ENCODE data around the gene FLVCR1.
"Not testable (repeated sequence)": the region's sequence is repeated elsewhere in the genome, so short reads cannot be mapped to it uniquely, and the experiment has no call there.

FLVCR1 gene

DNA sequence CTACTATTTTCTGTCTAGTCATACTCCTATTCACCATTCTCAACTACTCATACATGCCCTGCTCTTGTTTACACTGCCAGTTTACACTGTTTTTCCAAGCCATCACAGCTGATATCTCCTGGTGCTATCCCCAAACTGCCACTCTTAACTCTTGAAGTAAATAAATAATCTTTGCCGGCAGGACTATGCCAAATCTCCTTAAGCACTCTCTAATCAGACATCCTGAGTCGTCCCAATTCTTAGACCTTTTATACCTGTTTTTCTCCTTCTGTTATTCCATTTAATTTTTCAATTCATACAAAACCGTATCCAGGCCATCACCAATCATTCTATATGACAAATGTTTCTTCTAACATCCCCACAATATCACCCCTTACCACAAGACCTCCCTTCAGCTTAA is 55.6 kb downstream of the FLVCR1 start:
- not testable (repeated sequence) for FAIRE-seq; DNase-seq (ENCODE audit: extremely low spot score, insufficient read length, low read depth)

GRCh38 chr1:212914110-212914509 is 56.0 kb downstream of the FLVCR1 start:
- DNase-seq (ENCODE audit: extremely low spot score, insufficient read length, low read depth); FAIRE-seq: not testable (repeated sequence)

DNA sequence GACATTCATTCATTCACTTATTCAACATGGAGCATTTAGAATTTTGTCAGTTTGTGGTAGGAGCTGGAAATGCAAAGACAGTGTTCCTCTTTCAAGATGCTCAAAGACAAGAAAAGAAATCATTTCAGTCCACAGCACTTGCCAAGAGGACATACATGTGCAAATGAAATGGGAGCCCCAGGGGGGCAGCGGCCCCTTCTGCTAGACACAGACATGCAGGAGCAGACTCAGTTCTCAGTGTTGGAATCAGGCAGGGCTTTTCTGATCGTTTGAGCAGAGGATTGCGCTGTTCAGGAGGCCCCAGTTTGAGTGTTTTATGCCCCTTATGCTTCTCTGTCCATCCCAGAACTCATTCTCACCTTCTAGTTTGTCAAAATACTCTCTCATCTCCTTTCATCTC is 56.7 kb downstream of the FLVCR1 start:
- FAIRE-seq (no peak), DNase-seq (ENCODE audit: extremely low spot score, insufficient read length, low read depth) (no peak)

GRCh38 chr1:212915245-212916091 is 57.4 kb downstream of the FLVCR1 start:
- DNase-seq (ENCODE audit: extremely low spot score, insufficient read length, low read depth) (no peak), FAIRE-seq (no peak)

GRCh38 chr1:212916481-212917133 is 58.5 kb downstream of the FLVCR1 start:
- FAIRE-seq: no peak
- DNase-seq (ENCODE audit: extremely low spot score, insufficient read length, low read depth): no peak

GRCh38 chr1:212917134-212917485 is 59.0 kb downstream of the FLVCR1 start:
- DNase-seq (ENCODE audit: extremely low spot score, insufficient read length, low read depth) (no peak), FAIRE-seq (no peak)

GRCh38 chr1:212917858-212918257 is 59.8 kb downstream of the FLVCR1 start:
- no peak for DNase-seq (ENCODE audit: extremely low spot score, insufficient read length, low read depth)
- FAIRE-seq: no peak

GRCh38 chr1:212918824-212919223 is 60.7 kb downstream of the FLVCR1 start:
- DNase-seq (ENCODE audit: extremely low spot score, insufficient read length, low read depth) (no peak), FAIRE-seq (no peak)

GRCh38 chr1:212920246-212920645 is 62.2 kb downstream of the FLVCR1 start:
- DNase-seq (ENCODE audit: extremely low spot score, insufficient read length, low read depth) (no peak), FAIRE-seq (no peak)

GRCh38 chr1:212920896-212921295 is 62.8 kb downstream of the FLVCR1 start:
- DNase-seq (ENCODE audit: extremely low spot score, insufficient read length, low read depth) (no peak), FAIRE-seq (no peak)

DNA sequence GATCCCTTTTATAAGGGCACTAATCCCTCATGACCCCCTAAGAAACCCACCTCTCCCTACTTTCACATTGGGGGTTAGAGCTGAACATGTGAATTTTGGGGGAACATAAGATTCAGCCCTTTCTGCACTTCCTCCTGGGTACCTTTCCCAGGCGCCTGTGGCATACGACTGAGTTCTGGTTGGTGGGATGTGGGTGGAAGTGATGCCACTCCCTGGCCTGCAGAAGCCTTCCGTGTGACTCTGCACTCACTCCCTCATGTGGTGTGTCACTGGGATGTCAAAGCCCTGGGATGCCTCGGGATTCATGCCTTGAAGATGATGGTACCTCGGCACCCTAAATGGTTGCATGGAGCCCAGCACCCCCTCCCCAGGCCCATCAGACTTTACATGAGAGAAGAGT is 63.9 kb downstream of the FLVCR1 start:
- FAIRE-seq (no peak), DNase-seq (ENCODE audit: extremely low spot score, insufficient read length, low read depth) (no peak)

- no peak for DNase-seq (ENCODE audit: extremely low spot score, insufficient read length, low read depth)
- no peak for FAIRE-seq
Observed at GRCh38 chr1:212926372-212926771, 68.3 kb downstream of the FLVCR1 start.

DNA sequence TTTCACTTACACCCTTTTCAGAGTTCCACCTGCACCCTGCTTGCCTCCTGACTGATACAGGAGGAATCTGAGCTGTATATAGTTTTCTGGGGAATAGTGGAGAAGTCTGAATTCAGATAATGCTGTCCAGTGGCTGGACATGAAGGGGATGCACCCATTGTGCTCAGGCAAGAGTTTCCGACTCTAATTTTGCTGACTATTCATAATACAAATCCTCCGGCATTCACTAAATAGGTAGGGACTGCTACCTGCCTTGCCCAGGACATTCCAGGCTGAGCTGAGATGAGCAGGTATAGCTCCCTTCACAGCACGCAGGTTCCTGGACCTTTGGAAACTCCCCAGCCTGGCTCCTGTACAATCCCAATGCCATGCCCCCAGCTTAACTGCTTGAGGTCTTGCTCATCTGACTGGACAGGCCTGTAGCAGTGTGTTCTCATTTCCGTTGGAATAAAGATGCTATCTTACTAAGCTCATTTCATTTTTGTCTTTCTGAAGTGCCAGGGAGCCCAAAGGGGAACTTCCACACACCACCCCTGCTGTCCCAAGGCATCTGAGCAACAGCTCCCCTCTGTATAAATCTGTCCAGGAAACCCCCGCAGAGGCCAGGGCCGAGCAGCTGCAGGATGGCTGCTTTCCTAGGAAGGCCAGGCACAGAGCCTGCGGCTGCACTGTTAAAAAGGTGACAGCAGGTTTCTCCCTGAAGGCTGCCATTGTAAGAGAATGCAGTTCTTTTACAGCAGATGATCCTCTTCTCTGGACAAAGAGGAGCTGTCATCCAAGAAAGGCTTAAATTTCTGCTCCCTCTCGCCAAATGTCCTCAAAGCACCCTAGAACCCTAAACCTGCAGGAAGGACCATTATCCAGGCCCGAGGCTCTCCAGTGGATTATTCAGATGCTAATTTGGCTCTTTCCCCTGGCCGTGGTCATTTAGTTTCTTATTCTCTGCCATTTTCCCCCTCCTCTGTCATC is 70.5 kb downstream of the FLVCR1 start:
- DNase-seq (ENCODE audit: extremely low spot score, insufficient read length, low read depth): no peak
- no peak for FAIRE-seq

GRCh38 chr1:212930986-212931678 is 73.1 kb downstream of the FLVCR1 start:
- DNase-seq (ENCODE audit: extremely low spot score, insufficient read length, low read depth) (no peak), FAIRE-seq (peak; percentile 81)

- FAIRE-seq: no peak
Observed at GRCh38 chr1:212933815-212934471, 75.9 kb downstream of the FLVCR1 start.

DNA sequence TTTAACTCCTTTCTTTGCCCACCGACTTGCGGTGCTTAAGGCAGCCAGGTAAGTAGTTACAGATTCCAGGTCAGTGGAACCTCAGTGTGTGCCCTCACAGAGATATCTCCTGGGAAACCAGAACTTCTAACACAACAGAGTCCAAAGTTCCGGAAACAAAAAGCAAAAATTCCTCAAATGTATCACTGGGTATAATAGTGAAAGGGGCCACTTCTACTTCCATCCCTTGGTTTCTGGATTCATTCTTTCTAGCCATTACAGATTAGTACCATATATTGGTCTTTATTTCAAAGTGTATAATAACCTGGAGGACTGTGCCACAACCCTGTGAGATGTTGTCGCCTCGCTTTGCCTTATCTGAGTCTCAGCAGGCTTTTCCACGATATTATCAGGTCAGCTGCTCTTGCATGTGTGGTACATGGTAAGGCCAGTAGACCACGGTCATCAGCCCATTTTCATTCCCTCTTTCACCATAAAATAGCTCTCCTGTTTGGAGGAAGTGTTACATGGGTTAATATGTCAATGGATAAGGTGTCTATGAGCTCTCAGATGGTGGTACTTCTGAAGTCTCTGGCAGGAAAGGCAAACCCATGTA is 77.4 kb downstream of the FLVCR1 start:
- no peak for FAIRE-seq

More at GRCh38 chr1:212933815-212934471, 75.9 kb downstream of the FLVCR1 start:
- DNase-seq (ENCODE audit: extremely low spot score, insufficient read length, low read depth): no peak

GRCh38 chr1:212937034-212937433 is 79.0 kb downstream of the FLVCR1 start:
- FAIRE-seq: no peak
- no peak for DNase-seq (ENCODE audit: extremely low spot score, insufficient read length, low read depth)

More for the DNA sequence above, 77.4 kb downstream of the FLVCR1 start:
- no peak for DNase-seq (ENCODE audit: extremely low spot score, insufficient read length, low read depth)

DNA sequence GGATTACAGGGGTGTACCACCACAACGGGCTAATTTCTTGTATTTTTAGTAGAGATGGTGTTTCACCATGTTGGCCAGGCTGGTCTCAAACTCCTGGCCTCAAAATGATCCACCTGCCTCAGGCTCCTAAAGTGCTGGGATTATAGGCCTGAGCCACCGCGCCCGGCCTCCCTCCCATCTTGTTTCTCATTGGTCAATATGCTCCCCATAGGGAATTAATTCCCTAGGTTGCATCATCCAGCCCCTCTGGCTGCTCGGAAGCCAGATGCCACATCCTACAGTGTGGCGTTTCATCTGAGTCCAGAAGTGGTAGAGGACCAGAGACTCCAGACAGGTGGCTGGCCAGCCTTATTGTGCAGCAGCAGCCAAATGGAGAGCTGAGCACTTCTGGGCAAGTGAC is 80.8 kb downstream of the FLVCR1 start:
- no peak for FAIRE-seq
- no peak for DNase-seq (ENCODE audit: extremely low spot score, insufficient read length, low read depth)

GRCh38 chr1:212941452-212941851 is 83.4 kb downstream of the FLVCR1 start:
- DNase-seq (ENCODE audit: extremely low spot score, insufficient read length, low read depth) (no peak), FAIRE-seq (no peak)
